Mucosa of stomach (tissue), 1 donor: ENCODE results near the gene MRPL1.
"Not testable (repeated sequence)": the region's sequence is repeated elsewhere in the genome, so short reads cannot be mapped to it uniquely, and the experiment has no call there.

Experiments used
- H3K27me3 ChIP-seq: one replicate; pipeline ENCODE4 v1.7.0; 2013; ENCODE audit warnings: mild to moderate bottlenecking, low read length; ENCODE audit not compliant: control insufficient read depth, insufficient read depth
- H3K36me3 ChIP-seq: one replicate; pipeline ENCODE4 v1.7.0; 2013; ENCODE audit warnings: low read length; ENCODE audit not compliant: control insufficient read depth, insufficient read depth
- H3K4me1 ChIP-seq: one replicate; pipeline ENCODE4 v1.7.0; 2013; ENCODE audit warnings: mild to moderate bottlenecking, low read length; ENCODE audit not compliant: control insufficient read depth, insufficient read depth
- H3K4me3 ChIP-seq: one replicate; pipeline ENCODE4 v1.7.0; 2013; ENCODE audit warnings: low read length
- H3K9ac ChIP-seq: one replicate; pipeline ENCODE4 v1.7.0; 2013; ENCODE audit warnings: mild to moderate bottlenecking, low read length, moderate library complexity
- H3K9me3 ChIP-seq: one replicate; pipeline ENCODE4 v1.7.0; 2013; ENCODE audit warnings: mild to moderate bottlenecking, low read length, moderate library complexity; ENCODE audit not compliant: control insufficient read depth
- donor health status: Pancreatic carcinoma.

Gene MRPL1

GRCh38 chr4:77960367-77960766, 97.7 kb downstream of the MRPL1 start:
- no peaks in the 10 kb centered on the region for H3K4me1 ChIP-seq
- H3K9me3 ChIP-seq = no peaks in the 10 kb centered on the region
- H3K4me3 ChIP-seq = no peak overlapping the region
- no peak overlapping the region for H3K9ac ChIP-seq
- no peaks in the 10 kb centered on the region for H3K27me3 ChIP-seq
- no peaks in the 10 kb centered on the region for H3K36me3 ChIP-seq

GRCh38 chr4:77963004-77963403, 100.4 kb downstream of the MRPL1 start:
- no peaks in the 10 kb centered on the region for H3K9me3 ChIP-seq
- H3K4me3 ChIP-seq = no peak overlapping the region
- no peak overlapping the region for H3K9ac ChIP-seq
- no peaks in the 10 kb centered on the region for H3K4me1 ChIP-seq
- H3K36me3 ChIP-seq = no peaks in the 10 kb centered on the region
- H3K27me3 ChIP-seq = no peaks in the 10 kb centered on the region

GRCh38 chr4:77973657-77974056, 111.0 kb downstream of the MRPL1 start:
- H3K4me1 ChIP-seq, H3K27me3 ChIP-seq, H3K9me3 ChIP-seq, H3K4me3 ChIP-seq, H3K36me3 ChIP-seq, H3K9ac ChIP-seq: not testable (repeated sequence)

GRCh38 chr4:77982900-77983540, 120.4 kb downstream of the MRPL1 start:
- H3K36me3 ChIP-seq, H3K4me1 ChIP-seq, H3K27me3 ChIP-seq, H3K9ac ChIP-seq, H3K4me3 ChIP-seq, H3K9me3 ChIP-seq: not testable (repeated sequence)

- not testable (repeated sequence) for H3K9ac ChIP-seq, H3K4me3 ChIP-seq, H3K36me3 ChIP-seq, H3K27me3 ChIP-seq, H3K4me1 ChIP-seq, H3K9me3 ChIP-seq
Observed at GRCh38 chr4:77983612-77984311, 121.1 kb downstream of the MRPL1 start.

GRCh38 chr4:77989968-77990367, 127.3 kb downstream of the MRPL1 start:
- Histone ChIP-seq H3K27me3 (no peaks in the 10 kb centered on the region), H3K9me3 (no peaks in the 10 kb centered on the region), H3K4me1 (no peaks in the 10 kb centered on the region), H3K9ac (no peak overlapping the region), H3K36me3 (no peaks in the 10 kb centered on the region), H3K4me3 (no peak overlapping the region)

- Histone ChIP-seq H3K4me1 (no peaks in the 10 kb centered on the region), H3K9me3 (no peaks in the 10 kb centered on the region), H3K4me3 (no peak overlapping the region), H3K9ac (no peak overlapping the region), H3K36me3 (no peaks in the 10 kb centered on the region), H3K27me3 (no peaks in the 10 kb centered on the region)
Observed at GRCh38 chr4:77990456-77990855, 127.8 kb downstream of the MRPL1 start.

- H3K4me1 ChIP-seq = no peaks in the 10 kb centered on the region
- H3K9me3 ChIP-seq = no peaks in the 10 kb centered on the region
- no peak overlapping the region for H3K9ac ChIP-seq
- H3K36me3 ChIP-seq = no peaks in the 10 kb centered on the region
- no peaks in the 10 kb centered on the region for H3K27me3 ChIP-seq
- H3K4me3 ChIP-seq = no peak overlapping the region
Observed at GRCh38 chr4:77990904-77991358, 128.3 kb downstream of the MRPL1 start.

GRCh38 chr4:77992581-77992980, 130.0 kb downstream of the MRPL1 start:
- Histone ChIP-seq H3K4me1 (no peaks in the 10 kb centered on the region), H3K36me3 (no peaks in the 10 kb centered on the region), H3K9ac (no peak overlapping the region), H3K9me3 (no peaks in the 10 kb centered on the region), H3K27me3 (no peaks in the 10 kb centered on the region), H3K4me3 (no peak overlapping the region)

GRCh38 chr4:77994194-77994721, 131.6 kb downstream of the MRPL1 start:
- Histone ChIP-seq H3K27me3 (no peaks in the 10 kb centered on the region), H3K9ac (no peak overlapping the region), H3K4me1 (no peaks in the 10 kb centered on the region), H3K4me3 (no peak overlapping the region), H3K9me3 (no peaks in the 10 kb centered on the region), H3K36me3 (no peaks in the 10 kb centered on the region)

- Histone ChIP-seq H3K9ac (no peak overlapping the region), H3K9me3 (no peaks in the 10 kb centered on the region), H3K4me1 (no peaks in the 10 kb centered on the region), H3K36me3 (no peaks in the 10 kb centered on the region), H3K27me3 (no peaks in the 10 kb centered on the region), H3K4me3 (no peak overlapping the region)
Observed at GRCh38 chr4:77996076-77996475, 133.4 kb downstream of the MRPL1 start.

- no peaks in the 10 kb centered on the region for H3K27me3 ChIP-seq
- no peaks in the 10 kb centered on the region for H3K9me3 ChIP-seq
- no peak overlapping the region for H3K9ac ChIP-seq
- H3K4me3 ChIP-seq = no peak overlapping the region
- no peaks in the 10 kb centered on the region for H3K4me1 ChIP-seq
- H3K36me3 ChIP-seq = no peaks in the 10 kb centered on the region
Observed at GRCh38 chr4:78001531-78001930, 138.9 kb downstream of the MRPL1 start.
